PC-9 (cell line): ENCODE results near the gene PRDM4. TPM values are rescaled to one million over a fixed set of nuclear protein-coding genes. Genes with fewer than 3 reads are reported as not detected.

Source experiments
- BruUV-seq: library from RNA; stranded (reverse); fragments of 400-500 nt; replicated peaks from 2 replicates; lab custom pipeline; 2021; lab: Mats Ljungman, UMichigan
- CTCF ChIA-PET: fragments of 300-600 bp; sonication (Branson Sonifier 250); formaldehyde crosslinking; loops from one replicate; lab custom pipeline; 2022; ENCODE audit warnings: antibody characterized with exemption; lab: Charles Lee
- POLR2A ChIA-PET: fragments of 300-600 bp; sonication (Branson Sonifier 250); formaldehyde crosslinking; loops from one replicate; lab custom pipeline; 2022; ENCODE audit warnings: antibody characterized with exemption; ENCODE audit not compliant: unreplicated experiment; lab: Charles Lee
- DNase-seq, 2 experiments: peaks; one replicate each; pipeline versions ENCODE4 v3.0.0 to v3.0.0-alpha.2; 2015 to 2022; ENCODE audit warnings: mixed read lengths in 1 of 2
- H2AFZ ChIP-seq: fragments of 200-600 bp; sonication (generic); 2 replicates; pipeline ENCODE4 v1.8.1; 2017; ENCODE audit warnings: antibody characterized with exemption
- H3F3A ChIP-seq: fragments of 200-600 bp; sonication (generic); 2 replicates; pipeline ENCODE4 v1.8.1; 2017; ENCODE audit warnings: antibody characterized with exemption, mild to moderate bottlenecking, low read depth; ENCODE audit not compliant: insufficient read depth
- H3K27ac ChIP-seq: fragments of 200-600 bp; sonication (generic); 2 replicates; pipeline ENCODE4 v1.6.1; 2016; ENCODE audit warnings: mixed run types
- H3K27me3 ChIP-seq: fragments of 200-600 bp; sonication (generic); 2 replicates; pipeline ENCODE4 v1.6.1; 2016; ENCODE audit warnings: low read depth, mixed run types; ENCODE audit not compliant: insufficient read depth
- H3K36me3 ChIP-seq: fragments of 200-600 bp; sonication (generic); 2 replicates; pipeline ENCODE4 v1.6.1; 2016; ENCODE audit warnings: low read depth, mixed run types
- H3K4me1 ChIP-seq: fragments of 200-600 bp; sonication (generic); replicated peaks from 2 replicates; pipeline ENCODE4 v1.6.1; 2016; ENCODE audit warnings: mixed run types; ENCODE audit not compliant: insufficient read depth
- H3K4me2 ChIP-seq: fragments of 200-600 bp; sonication (generic); 2 replicates; pipeline ENCODE4 v1.6.1; 2017; ENCODE audit warnings: mixed run types
- H3K4me3 ChIP-seq: fragments of 200-600 bp; sonication (generic); 2 replicates; pipeline ENCODE4 v1.6.1; 2016; ENCODE audit warnings: mixed run types
- H3K79me2 ChIP-seq: fragments of 200-600 bp; sonication (generic); 2 replicates; pipeline ENCODE4 v1.6.1; 2017; ENCODE audit warnings: low read depth, mixed run types
- H3K9me2 ChIP-seq: fragments of 200-600 bp; sonication (generic); 2 replicates; pipeline ENCODE4 v1.8.1; 2017; ENCODE audit warnings: mild to moderate bottlenecking; ENCODE audit not compliant: insufficient read depth
- H3K9me3 ChIP-seq: fragments of 200-600 bp; sonication (generic); 2 replicates; pipeline ENCODE4 v1.8.1; 2016; ENCODE audit warnings: low read depth; ENCODE audit not compliant: insufficient read depth
- H4K20me1 ChIP-seq: fragments of 200-600 bp; sonication (generic); 2 replicates; pipeline ENCODE4 v1.8.1; 2017; ENCODE audit not compliant: insufficient read depth
- CTCF ChIP-seq: fragments of 200-600 bp; sonication (generic); conservative IDR thresholded peaks from 2 replicates; pipeline ENCODE4 v1.6.1; 2017; ENCODE audit warnings: mixed run types, antibody characterized with exemption, mild to moderate bottlenecking, moderate library complexity
- EZH2 ChIP-seq: fragments of 200-600 bp; sonication (generic); IDR thresholded peaks from 2 replicates; pipeline ENCODE4 v1.8.0; 2017; ENCODE audit warnings: antibody characterized with exemption, low read depth
- intact Hi-C: fragments of 100-400 bp; cut with micrococcal nuclease; formaldehyde crosslinking; loops from one replicate; pipeline ENCODE4 v1.10.0; 2022; ENCODE audit not compliant: unreplicated experiment
- total RNA-seq: library from RNA; stranded (reverse); gene quantifications from 2 replicates; pipeline ENCODE4 v1.2.3, GENCODE V29; 2021

Gene PRDM4
- total RNA-seq, 1 experiment from 2014 or later: 21.6 TPM

- BruUV-seq: no TSS peak
- ChIA-PET CTCF (interaction anchor here (0.6 kb wide), 1 partner anchor 84 kb away, joined by 3 read pairs; no protein-coding TSS in a partner anchor), POLR2A (no interaction called here)
- no peaks in the 10 kb centered on the region for H3K9me3 ChIP-seq
- peak overlapping the region; percentile 95 for H3K4me3 ChIP-seq
- H3K36me3 ChIP-seq: peaks cover 24% of the 10 kb centered on the region
- H3K4me1 ChIP-seq: peaks cover 26% of the 10 kb centered on the region
- H4K20me1 ChIP-seq: peaks cover 6% of the 10 kb centered on the region; the same call in 1 of the 2 replicates
- H3K27ac ChIP-seq: no peak overlapping the region
- peak overlapping the region; percentile 98 for H3K4me2 ChIP-seq
- no peaks in the 10 kb centered on the region for H3K27me3 ChIP-seq
- intact Hi-C loops: loop anchor here (2.0 to 5.0 kb wide), 2 partner anchors 73 to 124 kb away; partner anchors contain the start of gene PWP1
- H3K9me2 ChIP-seq: no peaks in the 10 kb centered on the region
- peaks cover 15% of the 10 kb centered on the region for H3F3A ChIP-seq
- peak in 1 of 2 experiments; percentile 8 for DNase-seq
- no peak for TF ChIP-seq CTCF
- TF ChIP-seq EZH2: no peak
- peak overlapping the region; percentile 86 for H2AFZ ChIP-seq
- peaks cover 40% of the 10 kb centered on the region for H3K79me2 ChIP-seq
These were observed 629 bp downstream of the PRDM4 start for GRCh38 chr12:107760207-107760808.

DNA sequence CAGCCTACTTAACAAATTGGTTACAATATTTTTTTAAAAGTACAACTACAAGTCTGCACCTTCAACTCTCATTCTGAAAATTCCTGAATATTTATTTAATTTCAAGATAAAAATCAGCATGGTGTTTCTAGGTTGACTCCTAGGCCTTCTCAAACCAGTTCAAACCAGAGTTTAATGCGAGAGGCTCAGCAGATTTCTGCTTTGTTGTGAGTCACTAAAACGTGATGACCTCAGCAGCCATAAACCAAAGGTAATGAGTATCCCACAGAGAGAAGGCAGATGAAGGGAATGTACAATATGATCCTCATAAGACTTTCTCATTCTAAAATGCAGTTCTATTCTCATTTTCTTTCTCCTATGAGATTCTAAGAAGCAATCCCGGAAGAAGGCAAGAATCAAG is 1.5 kb downstream of the PRDM4 start:
- TF ChIP-seq EZH2: no peak
- no peak for TF ChIP-seq CTCF
- peaks cover 26% of the 10 kb centered on the region for H3K4me1 ChIP-seq
- H3K79me2 ChIP-seq: peaks cover 40% of the 10 kb centered on the region
- no peaks in the 10 kb centered on the region for H3K9me2 ChIP-seq
- peak overlapping the region; percentile 95 for H3K4me3 ChIP-seq
- DNase-seq: peak; percentile 13 to 72
- peaks cover 6% of the 10 kb centered on the region; the same call in 1 of the 2 replicates for H4K20me1 ChIP-seq
- H3K36me3 ChIP-seq: peaks cover 33% of the 10 kb centered on the region
- intact Hi-C loops: no loop called here
- no peak overlapping the region for H2AFZ ChIP-seq
- BruUV-seq: no TSS peak
- peak overlapping the region; percentile 98 for H3K4me2 ChIP-seq
- no peaks in the 10 kb centered on the region for H3K27me3 ChIP-seq
- no peaks in the 10 kb centered on the region for H3K9me3 ChIP-seq
- POLR2A ChIA-PET: no interaction called here
- CTCF ChIA-PET: interaction anchor here (0.6 kb wide), 1 partner anchor 83 kb away, joined by 3 read pairs; no protein-coding TSS in a partner anchor
- peak overlapping the region; percentile 17; the same call in 1 of the 2 replicates for H3K27ac ChIP-seq
- H3F3A ChIP-seq: peaks cover 15% of the 10 kb centered on the region

DNA sequence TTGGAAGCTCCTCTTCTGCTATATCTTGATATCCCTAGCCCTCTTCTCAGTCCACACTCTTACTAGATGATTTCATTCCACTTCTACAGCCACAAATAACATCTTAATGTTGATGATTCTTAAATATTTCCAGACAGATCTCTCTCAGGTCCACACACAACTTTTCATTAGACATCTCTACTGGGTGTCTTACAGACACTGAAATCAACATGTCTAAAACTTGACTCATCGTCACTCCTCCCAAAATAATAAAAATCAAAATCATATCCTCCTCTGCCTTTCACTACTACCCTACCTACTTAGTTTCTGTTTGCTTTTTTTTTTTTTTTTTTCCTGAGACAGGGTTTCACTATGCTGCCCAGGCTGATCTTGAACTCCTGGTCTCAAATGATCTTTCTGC is 11.9 kb downstream of the PRDM4 start:
- CTCF ChIA-PET: no interaction called here
- TF ChIP-seq EZH2 (no peak), CTCF (no peak)
- Histone ChIP-seq H3K36me3 (peaks cover 35% of the 10 kb centered on the region), H3K4me1 (no peaks in the 10 kb centered on the region), H3F3A (no peaks in the 10 kb centered on the region), H4K20me1 (peaks cover 6% of the 10 kb centered on the region; the same call in 1 of the 2 replicates), H3K4me2 (no peak overlapping the region), H3K4me3 (no peak overlapping the region), H2AFZ (no peak overlapping the region), H3K79me2 (no peaks in the 10 kb centered on the region), H3K27me3 (no peaks in the 10 kb centered on the region), H3K9me3 (no peaks in the 10 kb centered on the region), H3K9me2 (no peaks in the 10 kb centered on the region), H3K27ac (no peak overlapping the region)
- intact Hi-C loops: no loop called here
- no peak for DNase-seq
- POLR2A ChIA-PET: interaction anchor here (0.5 kb wide), 1 partner anchor 47 kb away, joined by 4 read pairs; no protein-coding TSS in a partner anchor
- BruUV-seq: no TSS peak
